ENCODE results near the gene CDCA4. TPM values are rescaled to one million over a fixed set of nuclear protein-coding genes. Genes with fewer than 3 reads are reported as not detected.

CDCA4 gene
- total RNA-seq, 4 donors from 2014 or later: 5.8 to 7.8 (median 6.2) TPM

- ATAC-seq: no peak
- Histone ChIP-seq H3K9me3 (no peaks in the 10 kb centered on the region), H3K36me3 (no peaks in the 10 kb centered on the region), H3K4me3 (no peak overlapping the region), H3K4me1 (peaks cover 0 to 38% (median 14%) of the 10 kb centered on the region in 3 donors), H3K27ac (no peak overlapping the region), H3K27me3 (no peaks in the 10 kb centered on the region)
- TF ChIP-seq POLR2A (IDR thresholded peaks at IDR 0.05): no peak
- TF ChIP-seq CTCF (IDR thresholded peaks at IDR 0.05): no peak
- no peak for TF ChIP-seq POLR2AphosphoS5 (IDR thresholded peaks at IDR 0.05)
- no peak for TF ChIP-seq EP300 (IDR thresholded peaks at IDR 0.05)
- WGBS, 2 donors (ENCODE audit: low coverage in 1 of 2): 51 to 76% methylated on average over 2 to 4 of the region's 4 CpGs
These were observed 3.1 kb upstream of the CDCA4 start for GRCh38 chr14:105023791-105024480.

- no peak overlapping the region for H3K27ac ChIP-seq
- TF ChIP-seq POLR2A (IDR thresholded peaks at IDR 0.05): no peak
- TF ChIP-seq POLR2AphosphoS5 (IDR thresholded peaks at IDR 0.05): no peak
- TF ChIP-seq EP300 (IDR thresholded peaks at IDR 0.05): no peak
- TF ChIP-seq CTCF (IDR thresholded peaks at IDR 0.05): no peak
- H3K4me1 ChIP-seq: peaks cover 0 to 46% (median 14%) of the 10 kb centered on the region in 3 donors
- ATAC-seq: no peak
- H3K36me3 ChIP-seq: no peaks in the 10 kb centered on the region
- 61 to 83% methylated on average over 11 of the region's 11 CpGs for WGBS, 2 donors (ENCODE audit: low coverage in 1 of 2)
- no peaks in the 10 kb centered on the region for H3K27me3 ChIP-seq
- H3K4me3 ChIP-seq: no peak overlapping the region
- no peaks in the 10 kb centered on the region for H3K9me3 ChIP-seq
These were observed 2.3 kb upstream of the CDCA4 start for GRCh38 chr14:105023144-105023543.

- peak overlapping the region in 1 of 2 donors; percentile 67 for H3K4me3 ChIP-seq
These were observed 1.4 kb upstream of the CDCA4 start for GRCh38 chr14:105022276-105022670.

GRCh38 chr14:105021656-105022275 lies 883 bp upstream of the CDCA4 start:
- Histone ChIP-seq H3K36me3 (no peaks in the 10 kb centered on the region), H3K9me3 (no peaks in the 10 kb centered on the region), H3K4me1 (peaks cover 0 to 39% (median 14%) of the 10 kb centered on the region in 3 donors), H3K27me3 (no peaks in the 10 kb centered on the region), H3K4me3 (peak overlapping the region; percentile 47 to 67), H3K27ac (peak overlapping the region; percentile 32 to 85 (median 80))
- no peak for ATAC-seq
- TF ChIP-seq POLR2AphosphoS5 (IDR thresholded peaks at IDR 0.05) (no peak), EP300 (IDR thresholded peaks at IDR 0.05) (no peak), CTCF (IDR thresholded peaks at IDR 0.05) (no peak), POLR2A (IDR thresholded peaks at IDR 0.05) (no peak)
- 8 to 17% methylated on average over 8 to 20 of the region's 20 CpGs for WGBS, 2 donors (ENCODE audit: low coverage in 1 of 2)

More at GRCh38 chr14:105022276-105022670, 1.4 kb upstream of the CDCA4 start:
- 44 to 67% methylated on average over 2 of the region's 2 CpGs for WGBS, 2 donors (ENCODE audit: low coverage in 1 of 2)
- TF ChIP-seq CTCF (IDR thresholded peaks at IDR 0.05) (no peak), EP300 (IDR thresholded peaks at IDR 0.05) (no peak), POLR2AphosphoS5 (IDR thresholded peaks at IDR 0.05) (no peak), POLR2A (IDR thresholded peaks at IDR 0.05) (no peak)
- Histone ChIP-seq H3K36me3 (no peaks in the 10 kb centered on the region), H3K4me1 (peaks cover 0 to 44% (median 14%) of the 10 kb centered on the region in 3 donors), H3K27me3 (no peaks in the 10 kb centered on the region), H3K9me3 (no peaks in the 10 kb centered on the region), H3K27ac (peak overlapping the region in 1 of 4 donors; percentile 80)
- no peak for ATAC-seq
